GM12865 (cell line): ENCODE results near the gene INHA.

Source experiments
- DNase-seq: peaks from one replicate; pipeline ENCODE4 v3.0.0; 2010; ENCODE audit warnings: low read depth
- H3K4me3 ChIP-seq: 2 replicates; pipeline ENCODE4 v1.5.1; 2011; ENCODE audit warnings: mild to moderate bottlenecking, low read depth, low read length, control low read depth
- TF ChIP-seq, protein P1 (sequence below): IDR thresholded peaks from 2 replicates; pipeline ENCODE4 v1.5.1; 2011; ENCODE audit warnings: low read length, control low read depth, low read depth, inconsistent platforms; ENCODE audit not compliant: insufficient read depth; ENCODE audit errors: missing control alignments

The INHA gene

DNA sequence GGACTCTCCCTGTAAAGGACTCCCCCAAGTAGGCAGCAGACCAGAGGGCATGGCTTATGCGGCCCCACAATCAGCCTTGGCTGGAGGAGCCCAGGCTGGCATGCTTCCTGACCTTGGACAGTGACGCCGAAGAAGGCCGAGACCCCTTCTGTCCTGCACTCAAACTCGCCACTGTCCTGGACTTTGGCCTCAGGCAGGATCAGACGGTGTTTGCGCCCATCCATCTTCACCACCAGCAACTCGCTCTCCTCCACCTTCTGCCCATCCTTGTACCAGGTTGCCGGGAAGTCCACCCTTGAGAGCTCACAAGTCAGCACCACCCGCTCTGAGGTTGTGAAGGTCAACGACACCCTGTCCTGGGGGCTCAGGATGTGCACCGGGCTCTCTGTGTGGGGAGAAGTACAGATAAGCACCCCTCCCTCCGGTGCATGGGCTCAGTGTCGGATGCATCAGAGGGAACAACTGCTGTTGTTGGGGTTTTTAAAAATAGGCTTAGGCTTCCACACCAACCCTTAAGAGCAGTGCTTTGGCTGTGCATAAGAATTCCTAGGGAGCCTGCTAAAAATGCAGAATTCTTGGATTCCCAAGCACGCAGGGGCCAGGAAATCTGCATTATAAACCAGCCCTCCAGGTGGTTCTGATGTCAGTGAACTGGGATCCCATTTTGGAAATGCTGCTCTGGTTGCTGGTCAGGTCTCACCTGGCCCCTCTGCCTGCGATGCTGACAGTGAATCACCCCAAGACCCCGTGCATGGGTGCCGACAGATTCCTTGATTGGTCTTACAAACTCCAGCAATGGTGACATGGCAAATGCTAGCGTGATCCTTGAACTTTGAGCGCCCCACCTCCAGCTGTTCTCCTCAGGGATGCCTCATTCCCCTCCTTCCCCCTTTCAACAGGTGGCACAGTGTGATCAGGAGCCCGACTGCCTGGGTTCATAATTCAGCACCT, 6.7 kb upstream of the INHA start:
- H3K4me3 ChIP-seq, result no peak overlapping the region
- DNase-seq, result no peak
- TF ChIP-seq, protein P1, sequence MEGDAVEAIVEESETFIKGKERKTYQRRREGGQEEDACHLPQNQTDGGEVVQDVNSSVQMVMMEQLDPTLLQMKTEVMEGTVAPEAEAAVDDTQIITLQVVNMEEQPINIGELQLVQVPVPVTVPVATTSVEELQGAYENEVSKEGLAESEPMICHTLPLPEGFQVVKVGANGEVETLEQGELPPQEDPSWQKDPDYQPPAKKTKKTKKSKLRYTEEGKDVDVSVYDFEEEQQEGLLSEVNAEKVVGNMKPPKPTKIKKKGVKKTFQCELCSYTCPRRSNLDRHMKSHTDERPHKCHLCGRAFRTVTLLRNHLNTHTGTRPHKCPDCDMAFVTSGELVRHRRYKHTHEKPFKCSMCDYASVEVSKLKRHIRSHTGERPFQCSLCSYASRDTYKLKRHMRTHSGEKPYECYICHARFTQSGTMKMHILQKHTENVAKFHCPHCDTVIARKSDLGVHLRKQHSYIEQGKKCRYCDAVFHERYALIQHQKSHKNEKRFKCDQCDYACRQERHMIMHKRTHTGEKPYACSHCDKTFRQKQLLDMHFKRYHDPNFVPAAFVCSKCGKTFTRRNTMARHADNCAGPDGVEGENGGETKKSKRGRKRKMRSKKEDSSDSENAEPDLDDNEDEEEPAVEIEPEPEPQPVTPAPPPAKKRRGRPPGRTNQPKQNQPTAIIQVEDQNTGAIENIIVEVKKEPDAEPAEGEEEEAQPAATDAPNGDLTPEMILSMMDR, result no peak

DNA sequence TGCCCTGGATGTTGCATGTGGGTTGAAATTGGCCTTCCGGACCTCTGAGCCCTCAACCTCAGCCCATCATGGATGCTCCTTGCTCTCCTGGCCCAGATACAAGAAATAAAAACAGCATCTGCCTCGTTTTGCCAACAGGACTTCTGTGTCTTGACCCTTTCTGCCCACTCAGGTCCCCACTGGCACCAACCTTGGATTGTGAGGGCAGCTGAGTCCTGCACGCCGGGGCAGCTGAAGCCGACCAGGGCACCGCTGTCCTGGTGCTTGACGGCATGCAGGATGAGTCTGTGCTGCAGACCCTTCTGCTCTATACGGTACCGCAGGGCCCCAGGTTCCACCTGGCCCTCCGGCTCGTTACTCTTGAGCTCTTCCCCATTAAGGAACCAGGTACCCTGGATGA, 5.5 kb upstream of the INHA start:
- DNase-seq, result no peak
- no peak overlapping the region for H3K4me3 ChIP-seq
- TF ChIP-seq, protein P1, result no peak

DNA sequence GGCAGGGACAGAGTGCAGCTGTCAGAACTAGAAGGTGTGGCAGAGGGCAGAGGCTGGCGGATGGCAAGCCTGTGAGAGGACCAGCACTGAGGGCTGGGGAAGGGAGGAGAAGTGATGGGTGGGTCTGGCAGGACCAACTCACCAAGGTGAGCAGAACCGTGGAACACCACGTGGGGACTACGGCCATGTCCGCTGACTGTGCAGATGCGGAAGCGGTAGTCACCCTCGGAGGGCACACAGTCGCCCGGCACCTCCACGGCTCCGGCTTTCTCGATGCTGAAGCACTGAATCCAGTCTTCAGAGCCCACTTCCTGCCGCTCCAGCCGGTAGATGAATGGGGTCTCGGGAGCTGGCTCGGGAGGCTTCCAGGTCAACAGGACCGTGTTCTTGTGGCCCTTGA, 5.0 kb upstream of the INHA start:
- no peak overlapping the region for H3K4me3 ChIP-seq
- TF ChIP-seq, protein P1, result no peak
- DNase-seq, result no peak

DNA sequence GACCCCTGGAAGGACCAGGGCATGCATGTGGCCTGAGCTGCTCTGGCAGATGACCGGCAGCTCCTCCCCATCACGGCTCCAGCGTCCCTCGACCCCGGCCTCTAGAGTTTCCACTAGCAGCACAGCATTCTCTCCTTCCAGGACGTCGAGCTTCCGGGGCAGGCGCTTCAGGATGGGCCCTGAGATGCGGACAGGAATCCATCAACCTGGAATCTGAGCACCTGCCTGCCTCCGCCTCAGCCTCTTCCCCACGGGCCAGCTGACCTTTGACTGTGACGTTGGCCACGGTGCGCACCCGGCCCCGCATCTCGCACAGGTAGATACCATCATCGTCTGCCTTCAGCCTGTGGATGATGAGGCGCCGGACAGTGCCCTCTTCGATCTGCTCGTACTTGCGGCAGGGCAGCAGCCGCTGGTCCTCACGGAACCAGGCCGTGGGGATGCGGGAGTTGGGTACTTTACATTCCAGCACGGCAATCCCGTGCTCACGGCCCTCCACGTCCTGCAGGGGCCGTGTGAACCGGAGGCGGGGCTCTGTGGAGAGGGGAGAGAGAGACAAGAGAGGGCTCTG, 4.2 kb upstream of the INHA start:
- H3K4me3 ChIP-seq, result no peak overlapping the region
- TF ChIP-seq, protein P1, result no peak
- no peak for DNase-seq

DNA sequence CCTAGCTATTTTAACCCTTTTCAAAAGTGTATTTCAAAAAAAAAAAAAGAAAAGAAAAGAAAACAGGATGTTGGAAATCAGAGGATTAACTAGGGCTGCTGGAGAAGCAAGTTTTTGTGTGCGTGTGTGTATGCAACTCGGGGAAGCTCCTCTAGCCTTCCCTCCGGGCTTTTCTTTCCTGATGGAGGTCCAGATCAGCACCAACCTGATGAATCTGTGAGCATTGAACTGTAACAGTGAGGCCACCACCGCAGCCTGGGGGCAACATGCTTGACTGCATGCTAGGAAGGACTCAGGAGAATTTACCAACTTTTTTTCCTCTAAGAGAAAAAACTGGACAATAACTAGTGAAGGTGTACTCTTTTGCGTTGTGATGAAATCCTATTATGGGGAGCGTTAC, 3.1 kb upstream of the INHA start:
- TF ChIP-seq, protein P1, result no peak
- no peak overlapping the region for H3K4me3 ChIP-seq
- DNase-seq, result no peak

DNA sequence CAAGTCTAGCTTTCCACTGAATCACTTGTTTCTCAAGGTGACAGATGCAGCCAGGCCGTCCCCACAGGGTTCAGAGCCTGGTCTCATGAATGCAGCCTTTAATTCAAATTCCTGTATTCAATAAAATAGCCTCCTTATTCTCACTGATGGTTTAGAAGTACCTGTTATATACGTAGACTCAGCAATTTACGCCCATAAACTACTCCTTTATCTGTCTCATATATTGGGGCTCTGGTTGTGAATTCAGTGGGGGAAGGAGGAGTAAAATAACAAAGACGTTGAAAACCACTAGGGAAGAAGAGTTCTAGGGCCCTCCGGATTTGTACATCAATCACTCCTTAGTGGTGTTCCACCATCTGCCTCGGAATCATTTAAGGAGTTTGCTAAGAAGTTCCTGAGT, 2.5 kb upstream of the INHA start:
- TF ChIP-seq, protein P1, result no peak
- no peak for DNase-seq
- no peak overlapping the region for H3K4me3 ChIP-seq
